OCI-LY1 (cell line): ENCODE measurements around the gene KRTAP4-5.
"Not testable (repeated sequence)": the region's sequence is repeated elsewhere in the genome, so short reads cannot be mapped to it uniquely, and the experiment has no call there.

Source experiments
- H2AFZ ChIP-seq: fragments of 200-600 bp; sonication (generic), shearing (Covaris generic); 2 replicates; pipeline ENCODE4 v1.6.0; 2014; ENCODE audit warnings: antibody characterized with exemption, mild to moderate bottlenecking, low read length
- H3F3A ChIP-seq: fragments of 200-600 bp; sonication (generic), shearing (Covaris generic); 2 replicates; pipeline ENCODE4 v1.6.0; 2014; ENCODE audit warnings: mild to moderate bottlenecking, antibody characterized with exemption, low read length, moderate library complexity; ENCODE audit not compliant: insufficient read depth
- H3K27ac ChIP-seq: fragments of 200-600 bp; sonication (generic); 2 replicates; pipeline ENCODE4 v1.5.1; 2014; ENCODE audit warnings: low read length, mixed run types, mild to moderate bottlenecking, low read depth; ENCODE audit not compliant: poor library complexity, severe bottlenecking
- H3K27me3 ChIP-seq: fragments of 200-600 bp; sonication (generic); 2 replicates; pipeline ENCODE4 v1.6.0; 2014; ENCODE audit warnings: antibody characterized with exemption, mild to moderate bottlenecking, low read length, moderate library complexity; ENCODE audit not compliant: insufficient read depth
- H3K36me3 ChIP-seq: fragments of 200-600 bp; sonication (generic); 2 replicates; pipeline ENCODE4 v1.6.1; 2014; ENCODE audit warnings: mild to moderate bottlenecking, antibody characterized with exemption, low read length, moderate library complexity, mixed read lengths; ENCODE audit not compliant: insufficient read depth
- H3K4me1 ChIP-seq: fragments of 200-600 bp; sonication (generic); 2 replicates; pipeline ENCODE4 v1.5.1; 2014; ENCODE audit warnings: mild to moderate bottlenecking, low read length, moderate library complexity; ENCODE audit not compliant: insufficient read depth, severe bottlenecking
- H3K4me2 ChIP-seq: fragments of 200-600 bp; sonication (generic), shearing (Covaris generic); 2 replicates; pipeline ENCODE4 v1.6.1; 2014; ENCODE audit warnings: low read length
- H3K4me3 ChIP-seq: fragments of 200-600 bp; sonication (generic); 2 replicates; pipeline ENCODE4 v1.5.1; 2014; ENCODE audit warnings: low read length, low read depth, mild to moderate bottlenecking, mixed read lengths; ENCODE audit not compliant: poor library complexity, severe bottlenecking
- H3K79me2 ChIP-seq: fragments of 200-600 bp; shearing (Covaris generic); 2 replicates; pipeline ENCODE4 v1.6.1; 2016; ENCODE audit warnings: mixed run types, low read length, mixed read lengths; ENCODE audit not compliant: insufficient read depth
- H3K9ac ChIP-seq: fragments of 200-600 bp; sonication (generic), shearing (Covaris generic); 2 replicates; pipeline ENCODE4 v1.6.1; 2014; ENCODE audit warnings: mild to moderate bottlenecking, low read length, mixed read lengths
- H3K9me2 ChIP-seq: fragments of 200-600 bp; sonication (generic), shearing (Covaris generic); 2 replicates; pipeline ENCODE4 v1.6.1; 2014; ENCODE audit warnings: low read depth, mild to moderate bottlenecking, low read length, mixed read lengths
- H3K9me3 ChIP-seq: fragments of 200-600 bp; shearing (Covaris generic); 2 replicates; pipeline ENCODE4 v1.6.1; 2014; ENCODE audit warnings: low read length, mixed read lengths
- H4K20me1 ChIP-seq: fragments of 200-600 bp; sonication (generic), shearing (Covaris generic); 2 replicates; pipeline ENCODE4 v1.6.0; 2016; ENCODE audit warnings: mild to moderate bottlenecking, low read length; ENCODE audit not compliant: insufficient read depth
- EZH2 ChIP-seq: fragments of 200-600 bp; sonication (generic), shearing (Covaris generic); IDR thresholded peaks from 2 replicates; pipeline ENCODE4 v1.8.0; 2017; ENCODE audit warnings: borderline replicate concordance, mixed run types, mild to moderate bottlenecking, antibody characterized with exemption, low read length, moderate library complexity, mixed read lengths
- TF ChIP-seq, protein P1 (sequence below): fragments of 200-600 bp; sonication (generic), shearing (Covaris generic); IDR thresholded peaks from 2 replicates; pipeline ENCODE4 v1.5.1; 2017; ENCODE audit warnings: mild to moderate bottlenecking, antibody characterized with exemption, low read length, moderate library complexity, mixed read lengths

Gene KRTAP4-5

DNA sequence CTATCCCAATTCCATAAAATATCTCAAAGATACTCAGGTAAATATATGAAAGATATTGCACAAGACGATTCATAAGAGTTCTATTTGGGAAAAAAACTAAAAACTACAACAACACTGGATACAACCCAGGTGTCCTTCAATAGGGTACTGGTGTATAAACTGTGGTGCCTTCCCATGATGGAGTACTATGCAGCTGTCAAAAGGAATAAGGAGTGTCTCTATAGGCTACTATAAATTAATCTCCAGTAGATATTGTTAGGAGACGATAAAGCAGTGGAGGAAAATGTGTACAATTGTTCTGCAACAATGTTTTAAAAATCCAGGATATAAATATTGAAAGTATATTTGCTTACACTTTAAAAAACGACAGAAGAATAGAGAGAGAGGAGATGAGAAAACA is 23.2 kb downstream of the KRTAP4-5 start:
- Histone ChIP-seq H3K9me3 (no peaks in the 10 kb centered on the region), H3K4me3 (no peak overlapping the region)

DNA sequence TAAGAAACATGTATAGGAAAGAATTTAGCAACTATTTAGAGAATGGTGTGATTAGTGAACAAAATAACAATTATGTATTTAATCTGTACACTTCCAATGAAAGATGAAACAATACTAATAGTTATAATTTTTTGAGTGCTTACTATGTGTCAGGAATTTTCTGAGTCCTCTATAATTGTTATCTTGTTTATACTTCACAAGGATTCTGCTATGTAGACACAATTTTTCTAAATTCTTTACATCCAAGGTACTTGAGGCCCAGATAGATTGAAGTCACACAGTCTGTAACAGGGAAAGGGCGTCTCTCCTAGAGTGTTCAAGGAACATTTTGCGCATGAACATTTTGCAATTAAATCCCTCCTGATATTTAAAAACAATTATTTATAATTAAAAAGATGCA is 24.6 kb downstream of the KRTAP4-5 start:
- Histone ChIP-seq H3K4me1 (peaks cover 5% of the 10 kb centered on the region), H2AFZ (no peak overlapping the region), H3K4me3 (no peak overlapping the region), H3K4me2 (no peak overlapping the region), H3F3A (no peaks in the 10 kb centered on the region), H3K9me3 (no peaks in the 10 kb centered on the region), H3K27ac (no peak overlapping the region), H3K79me2 (no peaks in the 10 kb centered on the region), H3K27me3 (no peaks in the 10 kb centered on the region), H4K20me1 (no peaks in the 10 kb centered on the region), H3K9ac (no peak overlapping the region), H3K36me3 (no peaks in the 10 kb centered on the region), H3K9me2 (no peaks in the 10 kb centered on the region)
- TF ChIP-seq, protein P1, sequence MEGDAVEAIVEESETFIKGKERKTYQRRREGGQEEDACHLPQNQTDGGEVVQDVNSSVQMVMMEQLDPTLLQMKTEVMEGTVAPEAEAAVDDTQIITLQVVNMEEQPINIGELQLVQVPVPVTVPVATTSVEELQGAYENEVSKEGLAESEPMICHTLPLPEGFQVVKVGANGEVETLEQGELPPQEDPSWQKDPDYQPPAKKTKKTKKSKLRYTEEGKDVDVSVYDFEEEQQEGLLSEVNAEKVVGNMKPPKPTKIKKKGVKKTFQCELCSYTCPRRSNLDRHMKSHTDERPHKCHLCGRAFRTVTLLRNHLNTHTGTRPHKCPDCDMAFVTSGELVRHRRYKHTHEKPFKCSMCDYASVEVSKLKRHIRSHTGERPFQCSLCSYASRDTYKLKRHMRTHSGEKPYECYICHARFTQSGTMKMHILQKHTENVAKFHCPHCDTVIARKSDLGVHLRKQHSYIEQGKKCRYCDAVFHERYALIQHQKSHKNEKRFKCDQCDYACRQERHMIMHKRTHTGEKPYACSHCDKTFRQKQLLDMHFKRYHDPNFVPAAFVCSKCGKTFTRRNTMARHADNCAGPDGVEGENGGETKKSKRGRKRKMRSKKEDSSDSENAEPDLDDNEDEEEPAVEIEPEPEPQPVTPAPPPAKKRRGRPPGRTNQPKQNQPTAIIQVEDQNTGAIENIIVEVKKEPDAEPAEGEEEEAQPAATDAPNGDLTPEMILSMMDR, result no peak
- no peak for TF ChIP-seq EZH2

More for the DNA sequence above, 23.2 kb downstream of the KRTAP4-5 start:
- H3K4me1 ChIP-seq, result no peaks in the 10 kb centered on the region
- H3K79me2 ChIP-seq, result no peaks in the 10 kb centered on the region
- H2AFZ ChIP-seq, result no peak overlapping the region
- TF ChIP-seq, protein P1, result no peak
- no peak for TF ChIP-seq EZH2
- H3K9me2 ChIP-seq, result no peaks in the 10 kb centered on the region
- H3K27me3 ChIP-seq, result no peaks in the 10 kb centered on the region
- no peaks in the 10 kb centered on the region for H3F3A ChIP-seq
- H4K20me1 ChIP-seq, result no peaks in the 10 kb centered on the region
- H3K36me3 ChIP-seq, result no peaks in the 10 kb centered on the region
- no peak overlapping the region for H3K4me2 ChIP-seq
- no peak overlapping the region for H3K9ac ChIP-seq
- H3K27ac ChIP-seq, result no peak overlapping the region

DNA sequence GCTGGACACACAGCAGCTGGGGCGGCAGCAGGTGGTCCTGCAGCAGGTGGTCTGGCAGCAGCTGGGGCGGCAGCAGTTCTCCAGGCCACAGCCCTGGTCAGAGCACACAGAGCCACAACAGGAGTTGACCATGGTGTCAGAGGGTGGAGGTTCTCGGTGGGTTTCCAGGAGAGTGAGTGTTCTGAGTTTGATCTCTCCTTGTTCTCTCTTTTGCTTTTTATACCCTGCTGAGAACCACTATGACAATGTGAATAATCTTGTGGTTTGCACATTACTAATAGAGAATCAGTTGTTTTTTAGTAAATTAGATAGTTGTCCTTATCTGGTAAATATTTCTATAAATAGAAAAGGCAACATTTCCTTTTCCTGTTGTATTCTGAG is 25.6 kb downstream of the KRTAP4-5 start, which contains the start of gene KRTAP4-12:
TSS of gene KRTAP4-12 (minus strand) at position 192 of the 381 bp plus-strand sequence. CDS start at position 132, 60 bp downstream.
- not testable (repeated sequence) for H3F3A ChIP-seq, H3K4me1 ChIP-seq, H2AFZ ChIP-seq, H3K27ac ChIP-seq, H3K4me3 ChIP-seq, H3K9ac ChIP-seq, H3K4me2 ChIP-seq, H4K20me1 ChIP-seq, H3K9me2 ChIP-seq, H3K79me2 ChIP-seq, H3K27me3 ChIP-seq, H3K9me3 ChIP-seq, H3K36me3 ChIP-seq

- H2AFZ ChIP-seq, H4K20me1 ChIP-seq, H3K9ac ChIP-seq, H3F3A ChIP-seq, H3K36me3 ChIP-seq, H3K79me2 ChIP-seq, H3K4me1 ChIP-seq, H3K27me3 ChIP-seq, H3K9me2 ChIP-seq, H3K4me2 ChIP-seq, H3K4me3 ChIP-seq, H3K27ac ChIP-seq, H3K9me3 ChIP-seq: not testable (repeated sequence)
Measured at GRCh38 chr17:41123292-41123990, 26.2 kb downstream of the KRTAP4-5 start.
